BLaER1 treated with 17β-estradiol and CSF1 and Interleukin-3, amounts not matched to agents 10 nM and 100 nM (cell line): Measurements from ENCODE around the gene CMA1.
"Not testable (repeated sequence)": the region's sequence is repeated elsewhere in the genome, so short reads cannot be mapped to it uniquely, and the experiment has no call there.

Experiments
- H3K27ac ChIP-seq, 11 experiments: shearing (Covaris generic); formaldehyde crosslinking; 2 replicates each; pipeline ENCODE4 v1.8.1; 2022
- H3K27me3 ChIP-seq, 11 experiments: shearing (Covaris generic); formaldehyde crosslinking; 2 replicates each; pipeline ENCODE4 v1.8.1; 2022
- H3K36me3 ChIP-seq, 11 experiments: shearing (Covaris generic); formaldehyde crosslinking; 2 replicates each; pipeline ENCODE4 v1.8.1; 2022
- H3K4me1 ChIP-seq, 10 experiments: shearing (Covaris generic); formaldehyde crosslinking; 2 replicates each; pipeline ENCODE4 v1.8.1; 2022
- H3K4me2 ChIP-seq, 11 experiments: shearing (Covaris generic); formaldehyde crosslinking; 2 replicates each; pipeline ENCODE4 v1.8.1; 2022
- H3K4me3 ChIP-seq, 10 experiments: shearing (Covaris generic); formaldehyde crosslinking; 2 replicates each; pipeline ENCODE4 v1.8.1; 2022
- H3K9ac ChIP-seq, 11 experiments: shearing (Covaris generic); formaldehyde crosslinking; 2 replicates each; pipeline ENCODE4 v1.8.1; 2022
- H3K9me3 ChIP-seq, 11 experiments: shearing (Covaris generic); formaldehyde crosslinking; replicated peaks in 1 of 11; 2 replicates each; pipeline ENCODE4 v1.8.1; 2022
- H4K20me1 ChIP-seq, 11 experiments: shearing (Covaris generic); formaldehyde crosslinking; 2 replicates each; pipeline ENCODE4 v1.8.1; 2022
- Cebpa-rat ChIP-seq, 11 experiments: shearing (Covaris generic); IDR thresholded peaks; 2 replicates each; pipeline ENCODE4 v1.8.1; 2022

CMA1 gene

GRCh38 chr14:24508155-24508840 is at the start of gene CMA1:
CMA1 (minus strand) TSS chr14:24508265; CDS start chr14:24508235, 30 bp downstream.
- Histone ChIP-seq H3K27me3 (no peaks in the 10 kb centered on the region), H3K9me3 (no peaks in the 10 kb centered on the region), H3K27ac (no peak within 1 kb of the TSS), H3K36me3 (no peaks in the 10 kb centered on the region), H3K4me2 (peak within 1 kb of the TSS in 10 of 11 experiments; percentile 11 to 54 (median 37); a peak in 16 of 22 replicates), H3K4me1 (peaks cover 0 to 11% (median 8%) of the 10 kb centered on the region in 10 experiments; a peak in 13 of 20 replicates), H4K20me1 (no peaks in the 10 kb centered on the region), H3K9ac (no peak within 1 kb of the TSS), H3K4me3 (no peak within 1 kb of the TSS)
- no peak for TF ChIP-seq Cebpa-rat (IDR thresholded peaks at IDR 0.05)

- no peaks in the 10 kb centered on the region for H3K36me3 ChIP-seq
- H3K4me3 ChIP-seq, result no peak overlapping the region
- H3K4me2 ChIP-seq, result no peak overlapping the region
- no peaks in the 10 kb centered on the region for H3K27me3 ChIP-seq
- H3K9ac ChIP-seq, result no peak overlapping the region
- H3K27ac ChIP-seq, result no peak overlapping the region
- no peak for TF ChIP-seq Cebpa-rat (IDR thresholded peaks at IDR 0.05)
- H4K20me1 ChIP-seq, result no peaks in the 10 kb centered on the region
- H3K4me1 ChIP-seq, result no peaks in the 10 kb centered on the region
- peaks cover 0 to 6% (median 0%) of the 10 kb centered on the region in 11 experiments; a peak in 3 of 22 replicates for H3K9me3 ChIP-seq
These were observed 48.7 kb upstream of the CMA1 start for GRCh38 chr14:24556756-24557155.

- H3K27me3 ChIP-seq, H3K27ac ChIP-seq, H3K9ac ChIP-seq, H4K20me1 ChIP-seq, H3K4me3 ChIP-seq, H3K36me3 ChIP-seq, H3K4me2 ChIP-seq, H3K4me1 ChIP-seq: not testable (repeated sequence)
- peaks cover 54 to 78% (median 67%) of the 10 kb centered on the region in 11 experiments for H3K9me3 ChIP-seq
These were observed 41.0 kb upstream of the CMA1 start for GRCh38 chr14:24549064-24549463.

- no peak overlapping the region for H3K27ac ChIP-seq
- H3K9me3 ChIP-seq, result peaks cover 42 to 74% (median 50%) of the 10 kb centered on the region in 11 experiments
- peaks cover 0 to 3% (median 0%) of the 10 kb centered on the region in 10 experiments; a peak in 1 of 20 replicates for H3K4me1 ChIP-seq
- H3K27me3 ChIP-seq, result no peaks in the 10 kb centered on the region
- no peak overlapping the region for H3K9ac ChIP-seq
- no peak overlapping the region for H3K4me3 ChIP-seq
- no peak for TF ChIP-seq Cebpa-rat (IDR thresholded peaks at IDR 0.05)
- H3K4me2 ChIP-seq, result no peak overlapping the region
- H3K36me3 ChIP-seq, result no peaks in the 10 kb centered on the region
- H4K20me1 ChIP-seq, result no peaks in the 10 kb centered on the region
These were observed 34.4 kb upstream of the CMA1 start for GRCh38 chr14:24542346-24542936.

GRCh38 chr14:24535737-24536136 is 27.7 kb upstream of the CMA1 start:
- no peaks in the 10 kb centered on the region for H4K20me1 ChIP-seq
- H3K27me3 ChIP-seq, result no peaks in the 10 kb centered on the region
- peaks cover 10 to 28% (median 19%) of the 10 kb centered on the region in 10 experiments for H3K4me1 ChIP-seq
- H3K4me2 ChIP-seq, result peak overlapping the region in 2 of 11 experiments; percentile 22 to 65; a peak in 4 of 22 replicates
- no peak for TF ChIP-seq Cebpa-rat (IDR thresholded peaks at IDR 0.05)
- H3K9me3 ChIP-seq, result peaks cover 0 to 27% (median 6%) of the 10 kb centered on the region in 11 experiments; a peak in 8 of 22 replicates
- no peak overlapping the region for H3K4me3 ChIP-seq
- no peaks in the 10 kb centered on the region for H3K36me3 ChIP-seq
- H3K9ac ChIP-seq, result no peak overlapping the region
- peak overlapping the region in 1 of 11 experiments; percentile 33; a peak in 1 of 22 replicates for H3K27ac ChIP-seq

GRCh38 chr14:24534286-24534685 is 26.2 kb upstream of the CMA1 start:
- Histone ChIP-seq H3K4me1 (peaks cover 10 to 28% (median 19%) of the 10 kb centered on the region in 10 experiments), H3K4me3 (no peak overlapping the region), H3K9me3 (peaks cover 0 to 12% (median 5%) of the 10 kb centered on the region in 11 experiments; a peak in 7 of 22 replicates), H3K27ac (no peak overlapping the region), H3K27me3 (no peaks in the 10 kb centered on the region), H3K9ac (no peak overlapping the region), H3K4me2 (peak overlapping the region; percentile 6 to 66 (median 35); a peak in 21 of 22 replicates), H3K36me3 (no peaks in the 10 kb centered on the region), H4K20me1 (no peaks in the 10 kb centered on the region)
- no peak for TF ChIP-seq Cebpa-rat (IDR thresholded peaks at IDR 0.05)

GRCh38 chr14:24525877-24526620 is 18.0 kb upstream of the CMA1 start:
- not testable (repeated sequence) for H3K36me3 ChIP-seq, H3K27ac ChIP-seq, H3K9me3 ChIP-seq, H3K9ac ChIP-seq, H3K4me1 ChIP-seq, H4K20me1 ChIP-seq, H3K27me3 ChIP-seq, H3K4me3 ChIP-seq, H3K4me2 ChIP-seq

GRCh38 chr14:24518851-24519250 is 10.8 kb upstream of the CMA1 start:
- no peak for TF ChIP-seq Cebpa-rat (IDR thresholded peaks at IDR 0.05)
- peaks cover 0 to 5% (median 0%) of the 10 kb centered on the region in 11 experiments; a peak in 1 of 22 replicates for H3K9me3 ChIP-seq
- H3K36me3 ChIP-seq, result no peaks in the 10 kb centered on the region
- no peak overlapping the region for H3K4me2 ChIP-seq
- H3K27ac ChIP-seq, result no peak overlapping the region
- no peak overlapping the region for H3K4me3 ChIP-seq
- no peaks in the 10 kb centered on the region for H3K27me3 ChIP-seq
- H3K4me1 ChIP-seq, result no peaks in the 10 kb centered on the region
- H3K9ac ChIP-seq, result no peak overlapping the region
- no peaks in the 10 kb centered on the region for H4K20me1 ChIP-seq

GRCh38 chr14:24514209-24514608 is 6.1 kb upstream of the CMA1 start:
- H3K4me1 ChIP-seq, result no peaks in the 10 kb centered on the region
- no peak overlapping the region for H3K9ac ChIP-seq
- no peak overlapping the region for H3K4me2 ChIP-seq
- peaks cover 0 to 7% (median 0%) of the 10 kb centered on the region in 11 experiments; a peak in 1 of 22 replicates for H3K9me3 ChIP-seq
- H3K36me3 ChIP-seq, result no peaks in the 10 kb centered on the region
- no peaks in the 10 kb centered on the region for H4K20me1 ChIP-seq
- no peak overlapping the region for H3K27ac ChIP-seq
- H3K4me3 ChIP-seq, result no peak overlapping the region
- no peaks in the 10 kb centered on the region for H3K27me3 ChIP-seq
- no peak for TF ChIP-seq Cebpa-rat (IDR thresholded peaks at IDR 0.05)
